ENCODE measurements around the gene SOCS6.
A peak's percentile ranks its signal among the peaks of the same experiment; 100 is the strongest.
"Not testable (repeated sequence)": the region's sequence is repeated elsewhere in the genome, so short reads cannot be mapped to it uniquely, and the experiment has no call there.

SOCS6 gene
- 3.4 to 5.5 reads per million in 2 experiments for total RNA-seq

GRCh38 chr18:70288851-70289328 lies at the start of gene SOCS6:
Gene SOCS6, plus strand, starts transcription at chr18:70289045. Its CDS starts 35,624 bp downstream, at chr18:70324669.
- DNase-seq (ENCODE audit: low read depth), result peak; percentile 9

- no peak for DNase-seq (ENCODE audit: low read depth)
Measured at GRCh38 chr18:70243131-70243929, 45.5 kb upstream of the SOCS6 start.

GRCh38 chr18:70246061-70246466 lies 42.8 kb upstream of the SOCS6 start:
- no peak for DNase-seq (ENCODE audit: low read depth)

GRCh38 chr18:70249118-70249517 lies 39.7 kb upstream of the SOCS6 start:
- DNase-seq (ENCODE audit: low read depth), result no peak

- DNase-seq (ENCODE audit: low read depth), result not testable (repeated sequence)
Measured at GRCh38 chr18:70249861-70250260, 39.0 kb upstream of the SOCS6 start.

- no peak for DNase-seq (ENCODE audit: low read depth)
Measured at GRCh38 chr18:70250781-70251180, 38.1 kb upstream of the SOCS6 start.

- DNase-seq (ENCODE audit: low read depth), result no peak
Measured at GRCh38 chr18:70256184-70256583, 32.7 kb upstream of the SOCS6 start.

- no peak for DNase-seq (ENCODE audit: low read depth)
Measured at GRCh38 chr18:70256994-70257393, 31.9 kb upstream of the SOCS6 start.

- no peak for DNase-seq (ENCODE audit: low read depth)
Measured at GRCh38 chr18:70258243-70258642, 30.6 kb upstream of the SOCS6 start.

- DNase-seq (ENCODE audit: low read depth), result no peak
Measured at GRCh38 chr18:70260683-70261082, 28.2 kb upstream of the SOCS6 start.

- DNase-seq (ENCODE audit: low read depth), result no peak
Measured at GRCh38 chr18:70261141-70261788, 27.6 kb upstream of the SOCS6 start.

GRCh38 chr18:70263336-70263735 lies 25.5 kb upstream of the SOCS6 start:
- DNase-seq (ENCODE audit: low read depth), result no peak

GRCh38 chr18:70271742-70272141 lies 17.1 kb upstream of the SOCS6 start:
- DNase-seq (ENCODE audit: low read depth), result no peak

- no peak for DNase-seq (ENCODE audit: low read depth)
Measured at GRCh38 chr18:70273021-70273420, 15.8 kb upstream of the SOCS6 start.

GRCh38 chr18:70276416-70277191 lies 12.2 kb upstream of the SOCS6 start:
- no peak for DNase-seq (ENCODE audit: low read depth)

GRCh38 chr18:70279470-70279869 lies 9.4 kb upstream of the SOCS6 start:
- DNase-seq (ENCODE audit: low read depth), result no peak

GRCh38 chr18:70280007-70280925 lies 8.6 kb upstream of the SOCS6 start:
- DNase-seq (ENCODE audit: low read depth), result no peak

- DNase-seq (ENCODE audit: low read depth), result no peak
Measured at GRCh38 chr18:70284976-70285620, 3.7 kb upstream of the SOCS6 start.

- no peak for DNase-seq (ENCODE audit: low read depth)
Measured at GRCh38 chr18:70287731-70288130, 1.1 kb upstream of the SOCS6 start.

GRCh38 chr18:70288171-70288850 lies 534 bp upstream of the SOCS6 start:
- DNase-seq (ENCODE audit: low read depth), result no peak
